Astrocyte of the cerebellum (primary cell): ENCODE measurements around the gene FOXP4.
A peak's percentile ranks its signal among the peaks of the same experiment; 100 is the strongest.

Source experiments
- DNase-seq: peaks from one replicate; pipeline ENCODE4 v3.0.0-alpha.2; 2011; ENCODE audit warnings: low read depth
- H3K4me3 ChIP-seq: 2 replicates; pipeline ENCODE4 v1.5.1; 2011; ENCODE audit warnings: mild to moderate bottlenecking, low read depth, low read length, moderate library complexity
- in situ Hi-C: cut with HindIII; loops from 2 replicates; pipeline ENCODE4 v1.10.0; 2017; ENCODE audit warnings: low sequenced_read_pairs
- TF ChIP-seq, protein P1 (sequence below): IDR thresholded peaks from 2 replicates; pipeline ENCODE4 v1.5.1; 2012; ENCODE audit warnings: low read length, low read depth, moderate library complexity, mild to moderate bottlenecking; ENCODE audit errors: missing control alignments

Gene FOXP4

DNA sequence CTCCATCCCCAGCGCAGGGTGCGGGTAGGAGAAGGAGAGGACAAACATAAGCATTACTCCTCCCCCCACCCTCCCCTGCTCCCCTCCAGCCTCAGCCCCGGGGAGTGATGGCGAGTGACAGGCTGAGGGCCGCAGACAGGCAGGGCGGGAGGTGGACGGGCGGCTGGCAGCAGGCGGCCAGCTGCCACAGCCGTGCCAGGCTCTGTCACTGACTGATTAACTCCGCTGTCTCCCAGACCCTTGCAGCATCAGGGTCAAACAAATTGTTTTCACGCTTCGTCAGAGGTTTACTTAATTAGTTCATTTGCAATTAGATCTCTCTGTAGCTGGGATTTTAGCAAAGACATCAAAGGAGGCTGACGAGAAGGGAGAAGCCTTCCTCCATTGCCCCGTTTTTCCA is 41.9 kb downstream of the FOXP4 start:
- no peak for DNase-seq
- TF ChIP-seq, protein P1, sequence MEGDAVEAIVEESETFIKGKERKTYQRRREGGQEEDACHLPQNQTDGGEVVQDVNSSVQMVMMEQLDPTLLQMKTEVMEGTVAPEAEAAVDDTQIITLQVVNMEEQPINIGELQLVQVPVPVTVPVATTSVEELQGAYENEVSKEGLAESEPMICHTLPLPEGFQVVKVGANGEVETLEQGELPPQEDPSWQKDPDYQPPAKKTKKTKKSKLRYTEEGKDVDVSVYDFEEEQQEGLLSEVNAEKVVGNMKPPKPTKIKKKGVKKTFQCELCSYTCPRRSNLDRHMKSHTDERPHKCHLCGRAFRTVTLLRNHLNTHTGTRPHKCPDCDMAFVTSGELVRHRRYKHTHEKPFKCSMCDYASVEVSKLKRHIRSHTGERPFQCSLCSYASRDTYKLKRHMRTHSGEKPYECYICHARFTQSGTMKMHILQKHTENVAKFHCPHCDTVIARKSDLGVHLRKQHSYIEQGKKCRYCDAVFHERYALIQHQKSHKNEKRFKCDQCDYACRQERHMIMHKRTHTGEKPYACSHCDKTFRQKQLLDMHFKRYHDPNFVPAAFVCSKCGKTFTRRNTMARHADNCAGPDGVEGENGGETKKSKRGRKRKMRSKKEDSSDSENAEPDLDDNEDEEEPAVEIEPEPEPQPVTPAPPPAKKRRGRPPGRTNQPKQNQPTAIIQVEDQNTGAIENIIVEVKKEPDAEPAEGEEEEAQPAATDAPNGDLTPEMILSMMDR = no peak
- no peak overlapping the region for H3K4me3 ChIP-seq
- in situ Hi-C loops = no loop called here

DNA sequence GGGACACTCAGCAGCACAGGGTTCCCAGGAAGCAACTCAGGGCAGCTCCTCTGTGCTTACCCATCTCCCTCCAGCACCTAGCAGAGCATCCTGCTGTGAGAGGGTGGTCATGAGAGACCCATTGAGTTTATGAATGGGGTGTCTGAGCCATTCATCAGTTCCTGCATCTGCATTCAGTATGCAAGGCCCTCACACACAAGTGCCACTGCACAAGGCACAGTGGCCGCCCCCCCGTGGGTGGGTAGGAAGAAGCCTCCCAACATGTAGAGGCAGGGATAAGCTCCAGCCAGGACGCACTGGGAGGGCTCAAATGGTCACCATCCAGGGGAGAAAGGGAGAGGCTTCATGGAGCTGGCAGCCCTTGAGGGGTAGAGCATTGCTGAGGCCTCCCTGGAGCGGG is 43.0 kb downstream of the FOXP4 start:
- TF ChIP-seq, protein P1 = no peak
- in situ Hi-C loops = no loop called here
- no peak overlapping the region for H3K4me3 ChIP-seq
- DNase-seq = no peak

DNA sequence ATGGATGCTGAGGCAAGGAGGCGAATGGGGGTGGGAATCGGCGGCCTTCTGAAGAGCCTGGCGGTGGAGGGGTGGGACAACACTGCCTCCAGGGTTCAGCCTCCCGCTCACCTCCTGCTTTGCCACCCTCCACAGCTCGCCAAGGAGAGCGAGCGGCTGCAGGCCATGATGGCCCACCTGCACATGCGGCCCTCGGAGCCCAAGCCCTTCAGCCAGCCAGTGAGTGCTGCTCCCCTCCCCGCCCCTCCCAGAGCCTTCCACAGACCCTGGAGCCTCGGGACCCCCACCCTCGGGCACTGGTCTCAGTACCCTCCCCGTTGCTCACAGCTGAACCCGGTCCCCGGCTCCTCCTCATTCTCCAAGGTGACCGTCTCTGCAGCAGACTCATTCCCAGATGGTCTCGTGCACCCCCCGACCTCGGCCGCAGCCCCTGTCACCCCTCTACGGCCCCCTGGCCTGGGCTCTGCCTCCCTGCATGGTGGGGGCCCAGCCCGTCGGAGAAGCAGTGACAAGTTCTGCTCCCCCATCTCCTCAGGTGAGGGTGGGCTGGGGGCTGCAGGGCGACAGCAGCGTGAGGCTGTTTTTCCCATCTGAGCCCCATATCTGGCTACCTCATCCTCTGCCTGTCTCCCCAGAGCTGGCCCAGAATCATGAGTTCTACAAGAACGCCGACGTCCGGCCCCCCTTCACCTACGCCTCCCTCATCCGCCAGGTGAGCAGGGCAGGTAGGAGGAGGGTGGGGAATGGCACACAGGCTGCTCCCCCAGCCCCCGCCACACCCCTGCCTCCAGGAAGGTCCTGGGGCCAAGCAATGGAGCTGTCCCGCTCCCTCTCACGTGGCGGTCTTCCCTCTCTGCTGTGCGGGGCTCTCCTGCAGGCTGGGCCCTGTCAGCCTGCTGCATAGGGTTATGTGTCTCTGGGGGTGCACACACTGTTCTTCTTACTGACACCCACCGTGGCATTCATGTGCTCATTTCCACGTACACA is 43.7 kb downstream of the FOXP4 start:
- no peak overlapping the region for H3K4me3 ChIP-seq
- in situ Hi-C loops = loop anchor here (5.0 kb wide), 2 partner anchors 67 to 173 kb away; no protein-coding TSS in a partner anchor
- TF ChIP-seq, protein P1 = no peak
- DNase-seq = no peak

DNA sequence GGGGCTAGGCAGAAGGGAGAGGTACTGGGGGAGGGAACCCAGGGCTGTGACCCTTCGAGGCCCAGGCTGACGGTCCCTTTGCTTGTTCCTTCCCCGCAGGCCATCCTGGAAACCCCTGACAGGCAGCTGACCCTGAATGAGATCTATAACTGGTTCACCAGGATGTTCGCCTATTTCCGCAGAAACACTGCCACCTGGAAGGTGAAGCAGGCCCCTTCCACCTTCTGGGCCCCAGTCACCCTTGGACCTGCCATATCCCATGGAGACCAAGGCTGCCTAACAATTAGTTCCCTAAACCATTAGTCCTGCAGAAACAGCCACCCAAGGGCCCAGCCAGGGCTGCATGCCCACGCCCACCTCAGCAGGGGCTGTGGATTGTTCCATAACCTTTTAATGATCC is 44.9 kb downstream of the FOXP4 start:
- H3K4me3 ChIP-seq = no peak overlapping the region
- TF ChIP-seq, protein P1 = no peak
- in situ Hi-C loops = loop anchor here (5.0 kb wide), 2 partner anchors 66 to 174 kb away; no protein-coding TSS in a partner anchor
- no peak for DNase-seq

DNA sequence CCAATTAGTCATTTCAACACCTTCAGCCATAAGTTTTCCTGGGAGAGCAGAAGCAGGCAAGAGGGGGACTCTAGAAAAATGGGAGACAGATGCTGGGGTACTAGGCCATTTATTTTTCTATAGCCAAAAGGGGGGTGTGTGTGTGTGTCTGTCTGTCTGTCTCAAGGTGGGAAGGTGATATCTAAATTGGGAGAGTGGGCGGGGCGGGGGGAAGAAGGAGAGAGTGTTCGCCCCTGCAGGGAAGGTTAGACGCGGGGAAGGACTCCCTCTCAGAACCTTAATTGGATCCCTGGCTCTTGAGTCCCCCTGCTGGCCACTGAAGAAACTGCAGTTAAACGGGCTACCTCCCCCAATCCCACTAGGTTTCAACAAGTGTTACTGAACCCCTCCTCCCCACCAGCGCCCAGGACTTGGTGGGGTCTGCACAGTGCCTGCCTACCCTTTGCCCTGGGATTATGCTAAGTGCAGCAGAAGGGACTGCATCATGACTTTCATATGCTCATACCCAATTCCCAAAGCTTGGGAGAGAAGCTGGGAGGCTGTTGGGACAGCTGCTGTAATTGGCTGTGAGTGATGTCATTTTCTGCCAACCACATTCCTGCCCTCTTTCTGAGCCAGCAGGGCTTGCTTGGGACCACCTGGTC is 45.8 kb downstream of the FOXP4 start:
- TF ChIP-seq, protein P1 = peak; percentile 88
- DNase-seq = peak; percentile 23
- in situ Hi-C loops = loop anchor here (5.0 kb wide), 2 partner anchors 65 to 175 kb away; no protein-coding TSS in a partner anchor
- no peak overlapping the region for H3K4me3 ChIP-seq

DNA sequence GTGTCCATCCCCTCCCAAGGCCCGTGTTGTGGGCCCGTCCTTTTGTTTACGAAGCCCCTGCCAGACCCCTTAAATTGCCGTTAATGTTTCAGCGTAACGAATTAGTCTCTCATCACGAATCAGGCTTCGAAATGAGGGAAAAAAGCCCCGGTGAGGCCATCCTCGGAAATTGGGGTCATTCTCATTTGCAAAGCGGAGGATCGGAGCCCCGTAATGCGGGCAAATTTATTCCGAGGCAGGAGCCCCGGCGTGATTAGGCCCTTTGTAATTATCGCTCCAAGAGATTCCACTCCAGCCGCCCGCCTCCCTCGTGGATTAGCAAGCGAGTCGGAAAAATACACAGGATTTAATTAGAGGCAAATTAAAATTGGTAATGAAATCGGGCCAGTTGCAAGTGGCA is 47.2 kb downstream of the FOXP4 start:
- H3K4me3 ChIP-seq = no peak overlapping the region
- no peak for DNase-seq
- in situ Hi-C loops = loop anchor here (5.0 kb wide), 2 partner anchors 64 to 176 kb away; no protein-coding TSS in a partner anchor
- TF ChIP-seq, protein P1 = no peak
